ENCODE measurements around the gene PAM. TPM values are rescaled to one million over a fixed set of nuclear protein-coding genes. Genes with fewer than 3 reads are reported as not detected.

The PAM gene
- polyA plus RNA-seq, 1 donor (not counting 4 experiments of a cell fraction or from before 2014, with no cell fraction given): 149 TPM

DNA sequence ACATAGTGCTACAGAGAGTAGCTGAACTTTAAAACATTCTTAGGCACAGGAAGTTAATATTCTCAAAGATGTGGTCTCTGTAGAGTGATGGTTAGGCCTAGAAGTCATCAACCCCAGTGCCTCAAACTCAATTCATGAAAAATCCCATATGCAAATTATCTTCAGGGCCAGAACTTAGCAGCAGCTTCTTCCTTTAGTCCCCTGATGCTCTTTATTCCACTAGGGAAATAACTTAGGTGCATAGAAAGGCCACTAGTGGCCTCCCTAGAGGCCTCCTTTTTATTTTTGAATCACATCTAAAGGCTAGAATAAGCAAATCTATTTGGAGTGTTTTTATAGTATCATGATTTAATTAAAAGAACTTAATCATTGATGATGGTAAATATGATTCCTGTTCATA lies 276.5 kb downstream of the PAM start:
- FAIRE-seq (no peak), DNase-seq (ENCODE audit: low read depth, low spot score) (no peak)

DNA sequence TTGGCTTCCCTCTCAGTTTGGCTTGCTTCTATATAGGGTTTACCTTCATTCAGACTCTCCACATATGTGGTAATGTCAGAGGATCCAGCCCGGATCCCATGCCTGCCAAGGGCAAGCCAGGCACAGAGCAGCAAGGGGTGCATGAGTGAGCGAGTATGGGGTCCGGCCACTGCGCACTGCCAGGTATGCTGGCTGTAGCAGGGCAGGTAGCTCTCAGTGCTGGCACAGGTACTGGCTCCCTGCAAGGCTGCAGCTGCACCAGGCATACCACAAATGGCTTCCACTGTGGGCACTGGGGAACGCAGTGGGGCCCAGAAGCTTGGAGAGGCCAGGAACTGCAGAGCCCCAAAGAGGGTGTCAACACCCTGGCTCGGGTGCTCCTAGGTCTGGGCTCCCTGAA lies 278.6 kb downstream of the PAM start:
- dilution Hi-C loops (cut with MboI; ENCODE audit: extremely low pct_ligation_motif_present, low sequenced_read_pairs): no loop called here
- H3K4me1 ChIP-seq (ENCODE audit: control insufficient read depth, extremely low read depth, insufficient read depth, low read length): no peaks in the 10 kb centered on the region
- H3K9me1 ChIP-seq (ENCODE audit: control insufficient read depth, extremely low read depth, insufficient read depth, low read length): no peaks in the 10 kb centered on the region
- no peak overlapping the region for H3K27ac ChIP-seq (ENCODE audit: control insufficient read depth, insufficient read depth, low read length)
- peaks cover 0 to 4% of the 10 kb centered on the region in 2 experiments for H3K36me3 ChIP-seq (ENCODE audit: control insufficient read depth in 2 of 2, extremely low read depth in 1 of 2, insufficient read depth in 2 of 2, low read length in 2 of 2)
- no peaks in the 10 kb centered on the region for H3K79me2 ChIP-seq (ENCODE audit: control insufficient read depth, insufficient read depth, low read length)
- DNase-seq (ENCODE audit: low read depth, low spot score) (no peak), FAIRE-seq (no peak)
- H3K4me2 ChIP-seq (ENCODE audit: control insufficient read depth, extremely low read depth, insufficient read depth, low read depth, low read length): no peak overlapping the region
- H3K4me3 ChIP-seq (ENCODE audit: control insufficient read depth in 2 of 3, extremely low read depth in 1 of 3, insufficient read depth in 2 of 3, low read depth in 1 of 3, low read length in 3 of 3): no peak overlapping the region
- no peaks in the 10 kb centered on the region for H3K9me3 ChIP-seq (ENCODE audit: control insufficient read depth, low read depth, low read length)
- H2AFZ ChIP-seq (ENCODE audit: control insufficient read depth, low read length): no peak overlapping the region
- no peak overlapping the region for H3K9ac ChIP-seq (ENCODE audit: control insufficient read depth, extremely low read depth, insufficient read depth, low read length)
- no peaks in the 10 kb centered on the region for H4K20me1 ChIP-seq (ENCODE audit: control insufficient read depth, extremely low read depth, insufficient read depth, low read length)
- no peaks in the 10 kb centered on the region for H3K27me3 ChIP-seq (ENCODE audit: control insufficient read depth, extremely low read depth, insufficient read depth, low read length)
- TF ChIP-seq EZH2 (IDR thresholded peaks at IDR 0.05; ENCODE audit: low read length): no peak
- TF ChIP-seq, protein P1, sequence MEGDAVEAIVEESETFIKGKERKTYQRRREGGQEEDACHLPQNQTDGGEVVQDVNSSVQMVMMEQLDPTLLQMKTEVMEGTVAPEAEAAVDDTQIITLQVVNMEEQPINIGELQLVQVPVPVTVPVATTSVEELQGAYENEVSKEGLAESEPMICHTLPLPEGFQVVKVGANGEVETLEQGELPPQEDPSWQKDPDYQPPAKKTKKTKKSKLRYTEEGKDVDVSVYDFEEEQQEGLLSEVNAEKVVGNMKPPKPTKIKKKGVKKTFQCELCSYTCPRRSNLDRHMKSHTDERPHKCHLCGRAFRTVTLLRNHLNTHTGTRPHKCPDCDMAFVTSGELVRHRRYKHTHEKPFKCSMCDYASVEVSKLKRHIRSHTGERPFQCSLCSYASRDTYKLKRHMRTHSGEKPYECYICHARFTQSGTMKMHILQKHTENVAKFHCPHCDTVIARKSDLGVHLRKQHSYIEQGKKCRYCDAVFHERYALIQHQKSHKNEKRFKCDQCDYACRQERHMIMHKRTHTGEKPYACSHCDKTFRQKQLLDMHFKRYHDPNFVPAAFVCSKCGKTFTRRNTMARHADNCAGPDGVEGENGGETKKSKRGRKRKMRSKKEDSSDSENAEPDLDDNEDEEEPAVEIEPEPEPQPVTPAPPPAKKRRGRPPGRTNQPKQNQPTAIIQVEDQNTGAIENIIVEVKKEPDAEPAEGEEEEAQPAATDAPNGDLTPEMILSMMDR (optimal IDR thresholded peaks at IDR 0.05 in 1 of 3, IDR thresholded peaks at IDR 0.05 in 1 of 3, conservative IDR thresholded peaks at IDR 0.05 in 1 of 3; ENCODE audit: extremely low read depth in 1 of 3, insufficient read depth in 2 of 3, low read length in 3 of 3): no peak

More for the DNA sequence above, 276.5 kb downstream of the PAM start:
- no peaks in the 10 kb centered on the region for H3K9me3 ChIP-seq (ENCODE audit: control insufficient read depth, low read depth, low read length)
- H3K79me2 ChIP-seq (ENCODE audit: control insufficient read depth, insufficient read depth, low read length): no peaks in the 10 kb centered on the region
- no peak overlapping the region for H3K9ac ChIP-seq (ENCODE audit: control insufficient read depth, extremely low read depth, insufficient read depth, low read length)
- H3K27ac ChIP-seq (ENCODE audit: control insufficient read depth, insufficient read depth, low read length): no peak overlapping the region
- no peak overlapping the region for H3K4me3 ChIP-seq (ENCODE audit: control insufficient read depth in 2 of 3, extremely low read depth in 1 of 3, insufficient read depth in 2 of 3, low read depth in 1 of 3, low read length in 3 of 3)
- H3K9me1 ChIP-seq (ENCODE audit: control insufficient read depth, extremely low read depth, insufficient read depth, low read length): no peaks in the 10 kb centered on the region
- H3K4me1 ChIP-seq (ENCODE audit: control insufficient read depth, extremely low read depth, insufficient read depth, low read length): no peaks in the 10 kb centered on the region
- H3K36me3 ChIP-seq (ENCODE audit: control insufficient read depth in 2 of 2, extremely low read depth in 1 of 2, insufficient read depth in 2 of 2, low read length in 2 of 2): peaks cover 0 to 7% of the 10 kb centered on the region in 2 experiments
- no peaks in the 10 kb centered on the region for H3K27me3 ChIP-seq (ENCODE audit: control insufficient read depth, extremely low read depth, insufficient read depth, low read length)
- H4K20me1 ChIP-seq (ENCODE audit: control insufficient read depth, extremely low read depth, insufficient read depth, low read length): no peaks in the 10 kb centered on the region
- no peak for TF ChIP-seq EZH2 (IDR thresholded peaks at IDR 0.05; ENCODE audit: low read length)
- TF ChIP-seq, protein P1 (optimal IDR thresholded peaks at IDR 0.05 in 1 of 3, IDR thresholded peaks at IDR 0.05 in 1 of 3, conservative IDR thresholded peaks at IDR 0.05 in 1 of 3; ENCODE audit: extremely low read depth in 1 of 3, insufficient read depth in 2 of 3, low read length in 3 of 3): peak in 2 of 3 experiments; percentile 28 to 36
- H3K4me2 ChIP-seq (ENCODE audit: control insufficient read depth, extremely low read depth, insufficient read depth, low read depth, low read length): no peak overlapping the region
- dilution Hi-C loops (cut with MboI; ENCODE audit: extremely low pct_ligation_motif_present, low sequenced_read_pairs): no loop called here
- no peak overlapping the region for H2AFZ ChIP-seq (ENCODE audit: control insufficient read depth, low read length)
